GM19463 (cell line): Measurements from ENCODE around the gene FBXL13.
"Not testable (repeated sequence)": the region's sequence is repeated elsewhere in the genome, so short reads cannot be mapped to it uniquely, and the experiment has no call there.

ENCODE experiments used
- ATAC-seq: cut with Tn5 transposase; IDR thresholded peaks from one replicate; pipeline ENCODE4 v1.9.1; 2021; ENCODE audit warnings: mild to moderate bottlenecking, moderate library complexity; ENCODE audit not compliant: unreplicated experiment

FBXL13 gene

DNA sequence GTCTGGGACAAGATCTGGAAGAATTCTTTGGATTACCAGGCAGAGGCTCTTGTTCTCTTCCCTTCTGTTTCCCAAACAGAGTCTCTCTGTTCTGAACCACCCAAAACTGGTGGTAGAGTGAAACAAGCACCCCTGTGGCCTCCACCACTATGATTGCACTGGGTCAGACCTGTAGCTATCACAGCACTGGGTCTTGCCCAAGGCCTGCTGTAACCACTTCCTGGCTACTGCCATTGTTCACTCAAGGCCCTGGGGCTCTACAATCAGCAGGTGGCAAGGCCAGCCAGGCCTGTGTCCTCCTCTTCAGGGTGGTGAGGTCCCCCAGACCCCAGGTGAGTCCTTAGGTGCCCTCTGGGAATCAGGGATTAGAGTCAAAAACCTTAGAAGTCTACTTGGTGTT is 165.9 kb downstream of the FBXL13 start:
- ATAC-seq = no peak

DNA sequence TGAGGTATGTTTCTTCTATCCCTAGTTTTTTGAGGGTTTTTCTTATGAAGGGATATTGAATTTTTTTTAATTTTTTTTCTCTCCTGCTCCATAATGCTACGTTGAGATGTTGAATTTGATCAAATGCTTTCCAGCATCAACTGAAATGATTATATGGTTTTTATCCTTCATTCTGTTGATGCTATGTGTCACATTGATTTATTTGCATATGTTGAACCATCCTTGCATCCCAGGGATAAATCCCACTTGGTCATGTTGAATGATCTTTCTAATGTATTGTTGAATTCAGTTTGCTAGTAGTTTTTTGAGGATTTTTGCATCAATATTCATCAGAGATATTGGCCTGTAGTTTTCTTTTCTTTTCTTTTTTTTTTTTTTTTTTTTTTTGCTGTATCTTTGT is 171.0 kb downstream of the FBXL13 start:
- not testable (repeated sequence) for ATAC-seq

- not testable (repeated sequence) for ATAC-seq
These were observed 172.5 kb downstream of the FBXL13 start for GRCh38 chr7:102902052-102902451.

- no peak for ATAC-seq
These were observed 176.1 kb downstream of the FBXL13 start for GRCh38 chr7:102898532-102898859.

- no peak for ATAC-seq
These were observed 176.6 kb downstream of the FBXL13 start for GRCh38 chr7:102897856-102898531.

DNA sequence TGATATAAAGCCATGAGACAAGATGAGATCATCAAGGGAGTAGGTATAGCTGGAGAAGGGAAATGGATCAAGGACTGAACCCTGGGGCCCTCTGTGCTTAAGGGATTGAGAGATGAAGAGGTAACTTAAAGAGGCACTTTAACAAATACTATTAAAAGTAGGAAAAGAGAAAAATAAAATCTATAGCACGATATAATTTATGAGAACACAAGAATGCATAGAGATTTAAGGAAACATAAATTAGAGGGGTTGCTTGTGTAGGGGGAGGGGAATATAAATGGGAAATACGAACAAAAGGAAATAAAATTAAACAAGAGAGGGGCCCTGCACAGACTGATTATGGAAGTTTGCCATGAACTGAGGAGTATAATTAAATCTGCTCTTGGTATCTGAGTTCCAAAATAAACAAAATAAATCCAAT is 177.4 kb downstream of the FBXL13 start:
- no peak for ATAC-seq

GRCh38 chr7:102896585-102896984 is 178.0 kb downstream of the FBXL13 start:
- ATAC-seq = no peak

GRCh38 chr7:102895602-102896001 is 179.0 kb downstream of the FBXL13 start:
- ATAC-seq = no peak

- no peak for ATAC-seq
These were observed 181.8 kb downstream of the FBXL13 start for GRCh38 chr7:102892631-102893278.

GRCh38 chr7:102891693-102892261 is 182.8 kb downstream of the FBXL13 start:
- ATAC-seq = no peak

- ATAC-seq = no peak
These were observed 183.5 kb downstream of the FBXL13 start for GRCh38 chr7:102890971-102891692.

DNA sequence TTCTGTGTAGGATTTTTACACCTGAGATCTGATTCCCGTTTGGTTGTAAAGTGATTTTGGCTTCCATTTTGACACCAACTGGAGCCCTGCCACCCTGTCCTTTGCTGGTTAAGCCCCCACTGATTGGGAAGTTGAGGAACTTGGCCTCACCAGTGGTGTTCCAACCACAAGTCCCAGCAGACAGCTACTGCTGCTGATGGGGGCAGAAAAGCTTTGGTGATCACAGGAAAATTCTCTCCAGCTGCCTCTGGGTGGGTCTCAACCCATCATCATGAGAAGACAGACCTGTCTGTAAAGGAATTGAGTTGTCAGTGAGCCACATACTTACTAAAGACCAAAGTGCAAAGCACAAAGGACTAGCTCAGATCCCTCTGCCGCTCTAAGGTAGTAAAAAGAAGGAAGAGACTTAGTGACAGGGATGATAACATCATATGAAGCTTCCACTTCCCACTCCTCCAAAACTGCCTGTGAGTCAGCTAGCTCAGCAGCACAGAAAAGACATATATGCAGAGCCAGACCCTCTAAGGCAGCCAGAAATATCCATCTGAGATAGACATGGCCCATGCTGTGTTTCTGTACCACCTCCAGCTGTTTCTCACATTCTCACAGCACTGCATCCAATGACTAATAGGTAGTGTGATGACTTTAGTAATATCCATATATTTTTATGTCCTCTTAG is 184.2 kb downstream of the FBXL13 start:
- no peak for ATAC-seq

- no peak for ATAC-seq
These were observed 184.7 kb downstream of the FBXL13 start for GRCh38 chr7:102889851-102890250.

GRCh38 chr7:102888561-102889233 is 185.9 kb downstream of the FBXL13 start:
- ATAC-seq = no peak

- ATAC-seq = no peak
These were observed 191.3 kb downstream of the FBXL13 start for GRCh38 chr7:102883098-102883860.

GRCh38 chr7:102875700-102876295 is 198.8 kb downstream of the FBXL13 start:
- ATAC-seq = no peak

DNA sequence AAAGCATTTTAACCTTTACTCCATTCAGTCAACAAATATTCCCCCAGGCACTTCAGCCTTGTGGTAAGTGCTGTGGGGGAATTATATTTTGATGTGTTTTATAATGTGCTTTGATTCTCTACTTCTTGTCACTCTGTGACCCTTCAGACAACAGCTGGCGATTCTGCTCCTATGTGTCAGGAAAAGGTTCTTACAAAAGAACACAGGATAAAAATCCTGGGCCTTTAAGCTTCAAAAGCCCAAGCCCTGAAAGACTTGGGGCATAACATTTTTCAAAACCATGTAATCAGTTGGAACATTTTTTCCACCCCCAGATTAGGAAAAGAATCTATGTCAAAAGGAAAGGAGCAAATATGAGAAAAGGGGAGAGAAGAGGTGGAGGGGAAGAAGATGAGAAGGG is 199.6 kb downstream of the FBXL13 start:
- no peak for ATAC-seq

GRCh38 chr7:102874166-102874829 is 200.3 kb downstream of the FBXL13 start:
- ATAC-seq = peak; percentile 98
